T-helper 1 cell treated with Interleukin-12 subunit alpha and Interleukin-12 subunit beta and Interleukin-4 antibody, amounts not matched to agents 30 ng/mL and 1 ng/mL, for 36 hours (primary cell): Measurements from ENCODE around the gene NCOA3. TPM values are rescaled to one million over a fixed set of nuclear protein-coding genes. Genes with fewer than 3 reads are reported as not detected.

Source experiments
- intact Hi-C: fragments of 100-400 bp; cut with micrococcal nuclease; formaldehyde crosslinking; loops from one replicate; pipeline ENCODE4 v1.15.1; 2024
- total RNA-seq: library from RNA; stranded (reverse); gene quantifications from 2 replicates; pipeline ENCODE4 v1.2.3, GENCODE V29; 2022

Gene NCOA3
- total RNA-seq, 1 donor from 2014 or later: 151 TPM

- intact Hi-C loops: no loop called here
Observed at GRCh38 chr20:47696856-47697255, 195.2 kb downstream of the NCOA3 start.

DNA sequence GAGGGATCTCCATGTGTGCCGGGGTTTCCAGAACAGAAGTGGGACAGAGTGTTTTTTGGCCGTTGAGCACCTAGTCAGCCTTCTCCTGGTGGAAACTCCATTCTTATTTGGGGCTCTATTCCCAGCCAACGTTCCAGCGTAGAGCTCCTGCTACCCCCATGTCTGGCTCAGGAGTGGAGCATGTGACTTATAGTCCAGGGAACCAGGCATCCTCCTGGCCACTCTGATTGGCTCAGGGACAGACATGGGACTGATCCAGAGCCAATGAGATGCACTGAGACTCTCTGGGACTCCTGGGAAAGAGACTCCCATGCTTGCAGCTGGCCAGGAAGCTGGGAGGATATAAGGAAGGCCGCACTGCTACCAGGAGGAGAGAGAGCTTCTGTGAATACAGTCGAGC, 196.5 kb downstream of the NCOA3 start:
- intact Hi-C loops: no loop called here

- intact Hi-C loops: no loop called here
Observed at GRCh38 chr20:47699818-47700217, 198.1 kb downstream of the NCOA3 start.

DNA sequence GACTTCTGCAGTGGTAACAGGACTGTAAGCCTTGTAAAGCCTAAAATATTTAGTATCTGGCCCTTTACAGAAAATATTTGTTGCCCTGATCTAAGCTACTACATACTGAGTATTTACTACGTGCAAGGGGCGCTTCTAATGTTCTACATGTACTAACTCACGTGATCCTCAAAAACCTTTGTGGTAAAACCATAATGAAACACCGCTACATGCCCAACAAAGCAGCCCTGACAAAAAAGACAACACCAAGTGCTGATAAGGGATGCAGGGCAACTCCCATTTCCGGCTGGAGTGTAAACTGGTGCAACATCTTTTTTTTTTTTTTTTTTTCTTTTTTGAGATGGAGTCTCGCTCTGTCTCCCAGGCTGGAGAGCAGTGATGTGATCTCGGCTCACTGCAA, 198.6 kb downstream of the NCOA3 start:
- intact Hi-C loops: no loop called here

DNA sequence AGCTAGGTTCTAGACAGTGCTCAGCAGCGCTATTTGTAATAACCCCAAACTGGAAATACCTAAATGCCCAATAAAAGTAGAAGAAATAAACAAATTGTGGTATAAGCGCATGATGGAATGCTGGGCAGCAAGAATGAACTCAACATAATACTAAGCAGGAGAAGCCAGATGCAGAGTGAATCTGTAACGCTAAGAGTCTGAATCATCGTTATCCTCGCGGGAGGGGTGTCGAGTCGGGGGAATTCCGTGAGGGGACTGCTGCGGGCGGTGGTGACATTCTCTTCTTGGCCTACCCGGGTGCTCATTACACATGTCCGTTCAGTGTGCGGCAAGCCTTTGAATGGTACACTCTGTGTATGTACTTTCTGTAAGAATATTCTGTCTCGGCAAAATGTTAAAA, 199.9 kb downstream of the NCOA3 start:
- intact Hi-C loops: no loop called here

DNA sequence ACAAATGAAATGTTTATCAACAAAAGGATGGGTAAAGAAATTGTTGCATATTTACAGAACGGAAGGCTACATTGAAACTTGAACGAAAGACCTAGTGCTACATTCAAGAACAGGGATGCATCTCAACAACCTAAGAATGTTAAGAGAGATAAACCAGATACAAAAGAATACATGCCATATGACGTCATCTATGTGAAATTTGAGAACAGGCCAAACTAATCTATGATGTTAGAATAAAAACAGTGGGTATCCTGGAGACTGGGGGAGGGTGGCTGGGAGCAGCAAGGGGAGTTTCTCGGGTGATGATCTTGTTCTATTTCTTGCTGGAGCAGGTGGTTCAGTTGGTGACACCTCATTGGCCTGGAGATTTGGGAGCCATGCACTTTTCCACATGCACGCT, 202.1 kb downstream of the NCOA3 start:
- intact Hi-C loops: no loop called here

DNA sequence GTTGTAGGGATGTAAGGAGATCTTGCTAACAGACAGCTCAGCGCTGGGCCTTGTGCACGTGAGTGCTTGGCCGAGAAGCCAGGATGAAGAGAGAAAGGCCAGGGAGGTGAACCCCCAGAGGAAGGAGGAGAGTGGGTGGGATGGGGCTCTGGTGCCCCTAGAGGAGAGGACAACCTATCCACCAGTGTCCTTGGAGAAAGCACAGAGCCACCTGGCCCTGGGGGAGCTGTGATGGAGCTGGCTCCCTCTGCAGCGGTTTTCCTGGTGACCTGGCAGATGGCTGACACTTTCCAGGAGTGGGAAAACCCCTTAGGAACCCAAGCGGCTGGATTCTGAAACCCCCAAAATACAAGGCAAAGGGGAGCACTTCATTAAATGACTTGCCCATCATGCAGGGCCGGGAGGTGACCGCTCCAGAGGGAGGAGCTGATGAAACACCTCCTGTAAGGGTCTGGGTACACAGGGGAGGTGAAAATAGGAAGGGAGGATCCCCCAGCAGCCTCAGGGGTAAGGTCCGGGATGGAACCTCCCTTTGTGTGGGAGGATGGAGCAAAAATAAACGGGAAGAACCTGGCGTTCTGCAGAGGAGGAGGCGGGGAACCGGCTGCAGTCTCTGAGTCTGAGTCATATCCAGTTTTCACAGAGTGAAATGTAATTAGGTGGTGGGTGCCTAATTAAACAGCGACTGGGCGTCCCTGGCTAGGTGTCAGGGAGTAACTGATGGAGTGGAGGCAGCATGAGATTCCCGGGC, 203.2 kb downstream of the NCOA3 start:
- intact Hi-C loops: no loop called here

- intact Hi-C loops: no loop called here
Observed at GRCh38 chr20:47705497-47705856, 203.8 kb downstream of the NCOA3 start.

- intact Hi-C loops: no loop called here
Observed at GRCh38 chr20:47706345-47706744, 204.7 kb downstream of the NCOA3 start.

Other genes starting within 250 kb of the NCOA3 start
- 51.4 and 52.3 TPM in 2 replicates for gene ZMYND8, start 145.2 kb upstream of the NCOA3 start, total RNA-seq